C1 segment of cervical spinal cord (tissue), 14 donors: ENCODE results near the gene CRACDL.

Experiments used
- DNase-seq, 14 donors: peaks; one replicate each; lab custom pipeline; 2025; lab: John Stamatoyannopoulos, UW

Gene CRACDL

DNA sequence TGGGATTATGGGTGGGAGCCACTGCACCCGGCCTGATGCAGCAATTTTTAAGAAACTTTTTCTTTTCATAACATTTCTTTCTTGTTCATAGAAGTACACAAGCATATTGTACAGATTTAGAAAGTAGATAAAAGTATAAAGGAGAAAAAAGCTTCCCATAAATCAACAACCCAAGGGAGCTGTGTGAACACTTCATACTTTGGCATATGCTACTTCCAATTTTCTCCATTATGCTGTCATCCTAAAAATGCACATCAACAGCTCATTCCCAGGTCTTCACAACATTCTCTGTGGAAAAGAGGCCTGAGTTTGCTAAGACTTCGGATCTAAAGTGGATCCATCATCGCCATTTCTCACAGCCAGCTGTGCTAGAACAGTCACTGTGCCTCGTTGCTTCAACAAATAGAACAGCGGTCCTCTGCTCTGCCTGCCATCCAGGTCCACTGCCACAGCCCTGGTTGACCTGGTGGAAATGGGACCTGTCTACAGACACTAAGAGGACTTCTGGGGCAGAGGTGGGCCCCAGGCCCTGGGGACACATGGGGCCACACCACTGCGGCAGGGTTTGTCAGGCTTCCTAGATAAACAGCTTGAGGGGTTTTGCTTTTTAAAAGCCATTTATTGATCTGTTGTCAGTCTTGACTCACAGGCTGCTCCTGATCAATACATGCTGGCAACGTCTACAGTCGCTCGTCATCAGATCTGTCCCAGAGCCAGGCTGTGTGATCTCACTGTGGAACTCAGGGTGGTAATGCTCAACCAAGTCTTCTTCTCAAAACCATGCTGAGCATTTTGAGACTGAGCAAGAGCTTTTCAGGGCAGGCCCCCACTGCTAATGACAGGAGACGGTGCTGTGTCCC, 132.4 kb downstream of the CRACDL start:
- DNase-seq, result no peak

DNA sequence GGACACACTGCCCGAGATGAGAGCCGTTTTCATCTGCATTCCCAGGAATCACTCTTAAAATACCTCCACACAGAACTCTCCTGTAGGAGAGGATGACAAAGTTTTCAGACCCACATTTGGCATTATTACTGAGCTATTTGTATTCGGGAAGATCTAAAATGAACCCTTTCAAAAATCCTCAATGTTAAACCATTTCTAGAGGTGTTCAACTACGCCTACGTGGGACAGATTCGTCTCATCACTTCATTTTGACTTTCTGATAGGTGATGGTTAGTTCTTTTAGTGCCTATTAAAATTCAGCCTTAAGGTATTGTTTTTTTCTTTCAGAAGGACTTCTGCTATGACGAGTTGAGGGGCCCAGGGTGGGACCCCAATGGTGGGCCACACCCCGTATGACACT, 133.7 kb downstream of the CRACDL start:
- DNase-seq, result no peak

DNA sequence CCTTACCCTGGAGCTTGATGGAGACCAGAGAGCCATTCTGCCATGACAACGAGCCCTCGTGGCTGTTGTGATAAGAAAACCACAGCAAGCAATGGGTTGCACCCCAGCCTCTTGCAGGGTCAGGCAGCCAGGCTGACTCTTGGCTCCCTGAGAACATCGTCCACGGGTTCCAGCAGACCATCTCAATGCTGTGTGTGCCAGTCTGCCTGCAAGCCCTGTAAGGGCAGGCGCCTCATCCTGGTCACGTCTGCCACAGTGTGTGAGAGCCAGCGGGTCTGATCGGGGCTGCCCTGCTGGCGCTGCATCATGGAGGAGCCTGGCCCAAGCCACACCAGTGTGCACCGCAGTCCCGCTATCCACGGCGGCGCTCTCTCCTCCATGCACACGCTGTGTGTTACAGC, 134.1 kb downstream of the CRACDL start:
- no peak for DNase-seq

DNA sequence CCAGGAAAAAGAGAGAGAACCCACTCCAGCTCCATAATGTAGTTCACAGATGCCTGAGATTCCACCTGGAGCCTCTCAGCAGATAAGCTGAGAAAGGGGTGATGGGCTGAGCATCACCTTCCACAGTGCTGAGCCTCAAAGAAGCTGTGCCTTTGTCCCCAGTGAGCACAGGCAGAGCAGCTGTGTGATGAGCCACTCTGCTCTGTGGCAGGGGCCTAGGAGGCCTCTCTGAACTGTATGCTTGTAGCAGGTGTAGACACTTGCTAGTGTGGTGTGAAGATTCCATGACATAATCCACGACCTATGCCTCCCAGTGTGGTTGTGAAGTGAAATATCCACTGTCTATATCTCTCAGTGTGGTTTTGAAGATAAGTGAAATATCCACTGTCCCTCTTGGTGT, 134.7 kb downstream of the CRACDL start:
- no peak for DNase-seq

DNA sequence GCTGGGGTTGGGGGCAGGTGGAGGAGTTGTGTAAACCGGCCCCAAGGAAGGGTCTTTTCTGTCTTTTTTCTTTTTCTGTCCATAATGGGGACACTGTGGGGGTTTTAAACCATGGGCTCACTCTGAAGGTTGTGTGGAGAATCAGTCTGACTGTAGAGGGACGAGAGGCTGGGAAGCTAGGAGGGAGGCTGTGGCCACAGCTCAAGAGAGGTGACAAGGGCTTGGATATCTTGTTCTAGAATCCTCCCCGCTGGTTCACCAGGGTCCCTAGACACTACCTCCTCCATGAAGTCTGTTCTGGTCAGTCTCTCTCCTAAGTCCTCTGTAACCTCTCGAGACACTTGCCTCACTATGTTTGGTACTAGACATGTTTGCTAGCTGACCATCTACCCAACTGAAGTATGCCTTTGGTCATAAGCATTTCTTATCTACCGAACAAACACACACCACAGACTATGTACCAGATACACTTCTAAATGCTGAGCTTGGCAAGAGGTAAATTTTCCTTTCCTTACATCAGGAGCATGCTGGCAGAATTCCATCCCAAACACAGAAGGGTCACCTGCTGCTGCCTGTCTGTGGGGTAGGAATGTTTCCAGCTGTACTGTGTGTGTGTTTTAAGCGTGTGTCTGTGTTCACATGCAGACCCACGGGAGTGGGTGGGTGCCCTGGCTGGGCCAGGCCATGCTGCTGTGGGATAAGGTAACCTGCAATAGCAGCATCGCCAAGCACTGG, 135.5 kb downstream of the CRACDL start:
- no peak for DNase-seq

DNA sequence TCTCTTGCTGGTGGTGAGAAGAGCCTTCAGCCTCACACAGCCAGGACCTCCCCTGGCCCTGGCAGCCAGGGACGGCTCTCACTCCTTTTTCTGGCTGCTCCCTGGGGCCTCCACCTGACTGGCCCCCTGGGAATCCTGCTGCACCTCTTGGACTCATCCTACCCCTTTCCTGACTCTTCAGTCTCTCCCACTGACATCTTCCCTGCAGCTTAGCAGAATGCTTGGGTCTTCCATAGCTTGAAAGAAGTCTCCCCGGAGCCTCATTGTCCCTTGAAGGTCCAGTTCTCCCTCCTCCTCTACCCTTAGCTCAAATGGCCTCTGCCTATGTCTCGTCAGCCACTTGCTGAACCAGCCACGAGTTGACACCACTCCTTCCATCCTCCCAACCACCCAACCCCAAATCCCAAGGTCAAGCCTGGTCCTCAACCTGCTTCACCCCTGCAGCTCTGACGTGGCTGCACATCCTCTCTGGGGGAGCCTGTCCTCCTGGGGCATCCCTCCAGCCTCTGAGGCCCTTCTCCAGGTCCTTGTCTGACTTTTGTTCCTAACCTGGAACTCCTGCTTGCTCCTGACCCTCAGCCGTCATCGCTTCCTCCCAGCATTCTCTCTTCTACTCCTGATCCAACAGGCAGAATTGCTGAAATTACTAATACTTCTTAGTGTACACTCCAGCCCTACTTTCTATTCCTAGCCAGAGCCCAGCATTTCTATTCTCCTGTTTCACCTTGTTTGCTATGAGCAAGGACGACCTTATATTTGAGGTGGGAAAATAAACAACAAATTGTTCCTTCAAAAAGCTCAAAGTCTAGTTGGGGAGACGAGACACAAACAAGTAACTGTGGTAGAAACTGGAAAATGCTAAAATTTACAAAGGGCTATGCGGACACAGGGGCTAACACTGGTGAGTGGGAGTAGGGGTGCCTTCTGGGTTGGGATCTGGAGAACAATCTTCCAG, 136.4 kb downstream of the CRACDL start:
- DNase-seq, result no peak

DNA sequence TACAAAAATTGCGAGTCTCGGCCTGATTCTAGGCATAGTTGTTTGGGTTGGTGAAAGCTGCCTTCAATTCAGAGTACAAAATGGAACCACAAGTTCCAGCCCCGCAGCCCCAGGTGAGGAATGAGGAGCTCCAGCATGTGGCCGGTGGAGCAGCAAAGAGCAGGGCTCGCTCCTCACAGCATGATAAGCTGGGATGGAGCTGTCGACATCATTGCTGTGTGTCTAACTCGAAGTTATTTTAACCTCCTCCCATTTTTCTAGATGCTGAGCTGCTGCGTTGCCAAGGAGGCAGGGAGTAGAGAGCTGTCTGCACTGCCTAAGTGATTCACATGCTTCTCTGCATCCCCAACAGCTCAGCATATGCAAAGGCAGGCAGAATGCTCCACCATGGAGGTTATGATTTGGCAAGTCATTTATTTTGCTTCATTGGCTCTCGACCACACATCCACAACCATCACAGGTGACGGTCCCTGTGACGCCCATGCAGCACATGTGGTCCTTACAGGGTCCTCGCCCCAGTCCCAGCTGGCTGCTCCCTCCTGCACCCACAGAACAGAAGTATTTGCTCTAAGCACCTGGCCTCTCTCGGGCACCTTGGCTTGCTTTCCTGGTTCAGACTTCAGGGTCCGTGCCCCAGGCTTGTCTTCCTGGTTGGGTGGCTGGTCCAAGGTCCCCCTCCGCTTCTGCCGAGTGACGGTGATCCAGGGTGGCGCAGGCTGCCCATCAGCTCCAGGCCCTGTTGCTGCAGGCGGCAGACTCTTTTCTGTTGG, 139.1 kb downstream of the CRACDL start:
- peak in 1 of 14 donors; percentile 32 for DNase-seq

DNA sequence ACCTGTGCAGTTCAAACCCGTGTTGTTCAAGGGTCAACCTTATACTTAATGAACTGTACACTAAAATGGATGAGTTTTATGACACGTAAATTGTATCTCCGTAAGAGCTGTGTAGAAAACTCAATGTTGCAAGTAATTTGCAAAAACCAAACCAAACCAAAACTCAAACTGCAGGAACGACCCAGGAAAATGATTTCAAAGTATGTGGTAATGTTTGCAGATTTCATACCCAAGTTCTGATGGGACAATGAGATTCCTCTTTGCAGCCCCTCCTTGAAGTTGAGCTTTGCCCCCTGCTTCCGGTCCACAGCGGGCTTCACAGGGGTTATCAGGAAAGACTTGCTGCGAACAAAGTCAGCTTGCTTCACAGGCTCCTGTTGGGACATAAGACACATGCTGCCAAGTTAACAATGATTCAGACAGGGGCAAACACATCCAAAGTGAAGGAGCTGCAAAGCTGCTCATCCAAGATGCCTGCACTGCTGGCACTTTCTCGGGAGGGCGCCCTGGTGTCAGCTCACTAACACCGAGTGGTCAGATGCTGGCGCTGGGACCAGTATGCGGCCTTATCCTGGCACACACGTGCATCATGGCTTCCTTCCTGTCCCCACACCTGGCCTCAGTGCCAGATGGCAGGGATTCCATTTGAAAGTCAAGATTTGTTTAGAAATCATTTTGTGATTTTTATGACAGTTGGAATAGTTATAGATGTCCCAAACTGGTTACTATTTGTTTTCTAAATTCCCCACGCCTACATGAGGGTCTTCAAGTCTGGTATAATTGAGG, 139.9 kb downstream of the CRACDL start:
- peak in 1 of 14 donors; percentile 32 for DNase-seq

DNA sequence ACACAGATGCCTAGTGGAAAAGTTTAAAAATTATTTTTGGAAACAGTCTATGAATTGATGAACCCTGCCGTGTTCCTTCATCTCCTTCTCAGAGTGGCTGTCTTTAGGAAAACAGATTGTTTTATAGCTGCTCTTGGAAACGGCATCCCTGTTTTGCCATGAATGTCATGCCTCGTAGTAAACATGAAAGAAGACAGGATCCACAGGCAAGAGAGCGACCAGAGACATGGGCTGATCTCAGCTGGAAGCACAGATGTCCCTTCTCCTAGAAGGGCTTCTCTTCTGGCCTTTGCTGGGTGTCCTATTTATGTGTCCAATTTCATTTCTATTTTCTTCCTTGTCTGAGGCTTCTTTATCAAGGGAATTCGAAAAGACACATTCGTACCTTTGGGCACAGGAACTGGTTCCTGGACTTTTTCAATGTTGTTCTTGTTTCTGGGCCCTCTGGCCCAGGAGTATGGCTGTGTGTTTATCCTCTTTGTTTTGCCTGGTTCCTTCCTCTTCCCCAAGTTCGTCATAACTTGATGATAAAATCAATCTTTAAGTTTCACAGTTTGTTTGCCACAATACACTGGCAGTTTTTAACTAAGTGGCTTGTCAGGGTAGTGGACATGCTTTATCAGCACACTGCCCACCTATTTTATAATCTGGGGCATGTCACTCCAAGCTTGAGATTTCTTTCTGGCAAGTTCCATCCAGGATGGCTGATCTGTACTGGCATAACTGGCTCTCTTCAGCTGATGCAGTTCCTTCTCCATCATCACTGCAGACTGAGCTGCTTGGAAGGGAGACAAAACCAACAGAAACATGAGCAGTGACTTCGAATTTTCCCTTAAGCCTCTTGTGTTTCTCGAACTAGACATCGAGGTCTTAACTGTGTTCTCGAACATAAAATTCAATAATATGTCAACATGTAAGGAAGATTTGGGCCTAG, 141.9 kb downstream of the CRACDL start:
- no peak for DNase-seq

DNA sequence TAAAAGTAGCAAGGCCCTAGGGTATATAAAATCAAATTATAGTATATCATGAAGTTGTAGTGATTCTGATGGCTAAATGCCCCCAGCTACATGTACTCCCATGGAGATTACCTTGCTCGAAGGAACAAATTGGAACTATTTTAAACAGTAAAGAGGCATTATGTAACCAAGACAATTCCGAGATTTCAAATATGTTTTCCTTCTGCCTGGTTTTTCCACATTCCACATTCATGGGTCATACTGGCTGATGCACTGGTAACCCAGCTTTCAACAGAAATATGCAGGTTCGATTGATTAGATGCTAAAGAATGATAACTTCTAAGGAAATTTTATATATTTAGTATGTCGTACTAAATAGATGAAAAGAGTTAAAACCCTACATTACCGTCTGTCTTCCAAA, 142.8 kb downstream of the CRACDL start:
- DNase-seq, result no peak

DNA sequence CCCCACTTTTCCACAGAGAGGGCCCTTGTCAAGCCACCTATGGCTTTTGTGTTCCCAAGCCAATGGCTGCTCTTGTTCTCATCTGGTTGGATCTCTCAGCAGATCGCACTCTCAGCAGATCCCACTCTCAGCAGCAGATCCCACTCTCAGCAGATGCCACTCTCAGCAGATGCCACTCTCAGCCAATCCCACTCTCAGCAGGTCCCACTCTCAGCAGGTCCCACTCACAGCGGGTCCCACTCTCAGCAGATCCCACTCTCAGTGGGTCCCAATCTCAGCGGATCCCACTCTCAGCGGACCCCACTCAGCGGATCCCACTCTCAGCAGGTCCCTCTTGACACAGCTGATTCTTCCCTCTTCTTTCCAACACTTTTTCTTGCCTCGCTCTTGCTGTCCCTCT, 145.8 kb downstream of the CRACDL start:
- DNase-seq, result no peak

DNA sequence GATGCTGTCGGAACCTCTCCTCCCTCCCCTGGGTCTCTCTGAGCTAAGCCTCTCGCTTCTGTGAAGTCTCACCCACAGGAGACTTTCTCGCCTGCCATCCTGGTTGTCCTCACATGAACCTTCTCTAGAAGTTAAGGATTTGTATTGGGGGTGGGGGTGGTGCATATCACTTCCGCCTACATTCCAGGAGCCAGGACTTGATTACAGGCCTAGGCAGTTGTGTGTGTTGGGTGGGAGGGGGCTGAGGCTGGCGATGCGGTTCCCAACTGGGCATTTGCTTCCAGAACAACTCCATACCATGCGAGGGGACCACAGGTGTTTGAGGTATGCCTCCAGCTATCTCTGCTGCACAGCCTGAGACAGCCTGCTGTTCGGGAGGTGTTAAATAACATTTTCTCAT, 148.3 kb downstream of the CRACDL start:
- DNase-seq, result no peak

DNA sequence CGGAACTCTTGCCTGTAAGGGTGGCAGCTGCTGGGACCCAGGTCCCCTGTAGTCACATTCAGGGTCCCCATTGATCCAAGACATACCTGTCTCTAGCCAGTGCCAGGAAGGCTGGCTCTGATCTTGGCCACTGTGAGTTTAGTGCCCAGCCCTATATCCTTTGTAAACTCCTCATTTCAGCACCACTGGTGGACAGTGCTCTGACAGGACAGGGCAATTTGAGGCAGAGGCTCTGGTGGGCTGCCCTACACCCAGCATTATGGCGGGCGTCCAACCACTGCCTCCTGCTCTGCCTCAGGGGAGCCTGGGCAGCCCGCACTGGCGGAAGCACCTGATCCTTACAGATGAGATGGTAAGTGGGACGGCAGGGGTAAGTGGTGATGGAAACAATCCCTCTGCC, 149.8 kb downstream of the CRACDL start:
- DNase-seq, result no peak

DNA sequence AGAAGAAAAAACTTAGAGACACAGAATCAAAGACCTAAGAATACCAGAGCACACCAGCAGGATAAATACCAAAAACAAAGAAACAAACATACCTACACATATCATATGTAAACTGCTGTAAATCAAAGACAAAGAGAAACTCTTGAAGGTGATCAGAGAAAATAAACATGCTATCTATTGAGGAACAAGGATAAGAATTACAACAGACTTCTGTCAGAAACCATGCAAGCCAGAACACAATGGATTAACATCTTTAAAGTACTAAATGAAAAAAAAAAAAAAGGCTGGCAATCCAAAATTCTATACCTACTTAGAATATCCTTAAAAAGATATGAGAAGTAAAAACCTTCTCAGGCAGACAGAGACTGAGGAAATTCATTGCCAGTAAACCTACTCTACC, 153.5 kb downstream of the CRACDL start:
- DNase-seq, result no peak

DNA sequence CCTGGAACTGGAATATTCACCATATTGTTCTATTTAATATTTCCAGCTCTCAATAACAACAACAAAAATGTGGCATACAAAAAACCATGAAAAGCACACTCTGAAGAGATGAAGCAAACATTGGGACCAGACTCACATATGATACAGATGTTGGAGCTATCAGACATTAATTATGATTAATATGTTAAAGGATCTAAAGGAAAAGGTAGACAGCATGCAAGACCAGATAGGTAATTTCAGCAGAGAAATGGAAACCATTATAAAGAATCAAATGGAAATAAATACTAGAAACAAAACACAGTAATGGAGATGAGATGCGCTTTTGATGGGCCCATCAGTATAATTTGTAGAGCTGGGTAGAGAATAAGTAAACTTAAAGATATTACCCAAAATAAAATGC, 154.2 kb downstream of the CRACDL start:
- no peak for DNase-seq

DNA sequence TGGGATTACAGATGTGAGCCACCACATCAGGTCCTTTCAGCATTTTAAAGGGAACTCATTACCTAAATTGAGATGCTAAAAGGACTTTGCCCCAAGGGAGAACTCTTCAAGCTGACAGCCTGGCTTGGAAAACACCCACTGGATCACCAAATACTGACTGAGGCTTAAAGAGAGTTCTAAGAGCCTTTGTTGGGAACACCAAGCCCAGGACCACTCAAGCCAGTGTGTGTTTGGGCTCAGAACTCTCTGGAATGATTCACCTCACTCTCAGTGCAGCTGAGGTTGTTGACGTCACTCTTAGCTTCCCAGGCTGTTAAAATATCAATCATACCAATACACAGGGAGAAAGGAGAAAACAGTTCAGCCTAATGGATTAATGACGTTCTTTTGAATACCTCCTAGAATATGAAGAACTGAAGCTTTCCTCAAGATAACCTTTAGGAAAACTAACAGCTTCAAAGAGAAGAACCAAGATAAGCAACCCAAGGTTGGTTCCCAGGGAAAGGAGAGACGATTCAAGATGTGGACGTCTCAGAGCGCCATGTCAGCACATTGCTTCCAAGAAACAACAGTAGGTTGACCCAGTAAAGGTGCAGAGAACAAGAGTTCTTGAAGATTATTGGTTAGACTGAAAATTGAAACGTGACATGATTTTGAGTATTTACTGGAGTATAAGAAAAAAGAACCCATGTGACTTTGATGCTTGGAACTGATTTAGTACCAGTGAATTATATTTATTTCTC, 157.1 kb downstream of the CRACDL start:
- no peak for DNase-seq

DNA sequence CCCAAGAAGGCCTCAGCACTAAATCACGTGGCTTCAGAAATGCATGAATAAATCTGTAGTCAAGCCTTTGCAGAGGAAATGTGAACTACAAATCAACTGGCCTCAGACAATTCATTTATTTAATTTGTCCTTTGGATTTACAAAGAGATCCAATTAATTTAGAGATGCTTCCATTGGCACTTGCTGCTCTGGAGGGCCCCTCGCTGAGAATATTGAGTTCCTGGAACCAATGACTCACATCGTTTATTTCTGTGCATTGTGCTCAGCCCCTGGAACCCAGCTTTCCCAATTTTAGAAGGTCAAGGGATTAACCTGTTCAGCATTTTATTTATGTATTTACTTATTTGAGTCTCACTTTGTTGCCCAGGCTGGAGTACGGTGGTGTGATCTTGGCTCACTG, 157.9 kb downstream of the CRACDL start:
- DNase-seq, result no peak

DNA sequence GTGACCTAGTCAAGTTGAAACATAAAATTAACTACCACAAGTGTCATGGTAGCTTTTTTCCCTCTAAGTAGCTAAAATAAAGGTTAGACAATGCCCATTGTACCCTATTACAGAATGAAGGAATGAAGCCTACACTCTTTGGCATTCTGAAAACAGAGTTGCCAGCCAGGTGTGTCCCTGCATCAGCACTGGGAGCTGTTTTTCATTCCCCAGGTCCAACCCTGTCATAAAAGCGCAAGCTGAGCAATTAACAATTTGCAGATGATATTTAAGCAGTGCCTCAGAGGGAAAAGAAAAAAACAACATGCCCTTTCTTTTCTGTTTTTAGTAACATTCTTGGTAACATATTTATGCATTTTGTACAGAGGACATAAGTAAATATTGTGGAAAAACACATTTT, 158.3 kb downstream of the CRACDL start:
- no peak for DNase-seq

DNA sequence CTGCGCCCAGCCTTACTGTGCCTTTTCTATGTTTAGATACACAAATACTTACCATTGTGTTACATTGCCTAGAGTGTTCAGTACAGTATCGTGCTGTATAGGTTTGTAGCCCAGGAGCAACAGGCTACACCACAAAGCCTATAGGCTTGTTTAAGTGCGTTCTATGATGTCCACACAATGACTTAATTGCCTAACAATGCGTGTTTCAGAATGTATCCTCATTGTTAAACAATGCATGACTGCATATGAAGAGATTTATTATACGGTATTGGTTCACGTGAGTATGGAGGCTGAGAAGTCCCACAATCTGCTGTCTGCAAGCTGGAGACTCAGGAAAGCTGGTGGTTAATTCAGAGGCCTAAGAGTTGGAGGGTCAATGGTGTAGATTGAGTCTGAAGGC, 158.9 kb downstream of the CRACDL start:
- no peak for DNase-seq
